Right lobe of liver (tissue), 6 donors: Measurements from ENCODE around the gene ADCY1. TPM values are rescaled to one million over a fixed set of nuclear protein-coding genes. Genes with fewer than 3 reads are reported as not detected.
A peak's percentile ranks its signal among the peaks of the same experiment; 100 is the strongest.

Experiments
- ATAC-seq, 4 donors: fragments of 200-7000 bp; cut with Tn5 transposase; one replicate each; pipeline ENCODE4 v1.9.1; 2020; ENCODE audit warnings: mild to moderate bottlenecking in 4 of 4, moderate library complexity in 4 of 4
- DNase-seq, 3 donors: peaks; one replicate each; pipeline ENCODE4 v3.0.0-alpha.2; 2020
- H3K27ac ChIP-seq, 3 donors: fragments of 200-600 bp; one replicate each; pipeline ENCODE4 v1.8.0; 2022
- H3K27me3 ChIP-seq, 2 donors: fragments of 200-600 bp; one replicate each; pipeline ENCODE4 v1.8.0; 2022
- H3K36me3 ChIP-seq, 4 donors: fragments of 200-600 bp; sonication (generic) in 1 of 4; one replicate each; pipeline versions ENCODE4 v1.5.1 to v1.8.0; 2017 to 2022; ENCODE audit warnings: control low read depth in 1 of 4
- H3K4me1 ChIP-seq, 4 donors: fragments of 200-600 bp; sonication (generic) in 1 of 4; one replicate each; pipeline versions ENCODE4 v1.5.1 to v1.8.0; 2017 to 2022; ENCODE audit warnings: control low read depth in 1 of 4
- H3K4me3 ChIP-seq, 3 donors: fragments of 200-600 bp; one replicate each; pipeline ENCODE4 v1.8.0; 2022
- H3K9me3 ChIP-seq, 4 donors: fragments of 200-600 bp; sonication (generic) in 1 of 4; one replicate each; pipeline versions ENCODE4 v1.5.1 to v1.8.0; 2017 to 2022; ENCODE audit warnings: control low read depth in 1 of 4
- CTCF ChIP-seq, 4 donors: fragments of 200-600 bp in 3 of 4; fragments of 450-650 bp in 1 of 4; IDR thresholded peaks; one replicate each; pipeline versions ENCODE4 v1.5.1 to v1.8.0; 2016 to 2022; ENCODE audit warnings: antibody characterized with exemption in 4 of 4, mild to moderate bottlenecking in 2 of 4
- POLR2A ChIP-seq: fragments of 450-650 bp; IDR thresholded peaks from one replicate; pipeline ENCODE4 v1.6.1; 2017; ENCODE audit warnings: antibody characterized with exemption, mild to moderate bottlenecking
- WGBS: methylation state at CpG from one replicate; pipeline ENCODE4 v1.1.6; 2018; ENCODE audit warnings: low coverage, low lambda C conversion rate; ENCODE audit not compliant: insufficient coverage; ENCODE audit errors: missing lambda C conversion rate; 5-methylcytosine and 5-hydroxymethylcytosine counted together
- intact Hi-C, 2 donors: fragments of 100-400 bp; cut with DNase I; formaldehyde crosslinking; loops; one replicate each; pipeline versions ENCODE4 v1.11.2 to v1.14.1; 2022
- total RNA-seq, 6 experiments: library from RNA; depleted of rRNA in 2 of 6; stranded (reverse); fragments of >200 nt in 2 of 6; fragmentation: NEBNext Ultra II Directional in 3 of 6; extraction: Animal tissue kit (Norgen Biotek cat#: 25700) in 3 of 6; gene quantifications; one replicate each; pipeline versions ENCODE4 v1.1.0 to v1.2.4, GENCODE V29; 2016 to 2023
- donor health status: DM: no; HTN: yes; CAD: no.
- donor health status: DM: no; HTN: no; CAD: no.
- donor health status: DM: no; HTN: no; CAD: no.
- donor health status: DM: no; HTN: yes; CAD: no.
- donor health status: DM: no; HTN: yes; CAD: no.

ADCY1 gene
- total RNA-seq, 6 experiments from 2014 or later = 7.2 to 17.6 (median 9.3) TPM

GRCh38 chr7:45670227-45670626 lies 96.1 kb downstream of the ADCY1 start:
- DNase-seq (peak in 1 of 3 donors; percentile 47), ATAC-seq (peak in 3 of 4 donors; percentile 36 to 80 (median 58))
- intact Hi-C loops = no loop called here
- TF ChIP-seq POLR2A (no peak), CTCF (IDR thresholded peaks at IDR 0.05) (no peak)
- Histone ChIP-seq H3K36me3 (no peaks in the 10 kb centered on the region), H3K9me3 (no peaks in the 10 kb centered on the region), H3K4me3 (no peak overlapping the region), H3K4me1 (peaks cover 0 to 4% (median 0%) of the 10 kb centered on the region in 4 donors), H3K27me3 (no peaks in the 10 kb centered on the region), H3K27ac (peak overlapping the region in 1 of 3 donors; percentile 0)
- WGBS = 71% methylated on average over 2 of the region's 7 CpGs

GRCh38 chr7:45670717-45671116 lies 96.5 kb downstream of the ADCY1 start:
- peak overlapping the region in 1 of 3 donors; percentile 0 for H3K27ac ChIP-seq
- H3K4me3 ChIP-seq = no peak overlapping the region
- TF ChIP-seq POLR2A = no peak
- TF ChIP-seq CTCF (IDR thresholded peaks at IDR 0.05) = peak in 1 of 4 donors; percentile 10
- intact Hi-C loops = no loop called here
- H3K36me3 ChIP-seq = no peaks in the 10 kb centered on the region
- ATAC-seq (peak; percentile 69 to 96 (median 93)), DNase-seq (peak in 2 of 3 donors; percentile 77 to 83)
- H3K27me3 ChIP-seq = no peaks in the 10 kb centered on the region
- no peaks in the 10 kb centered on the region for H3K9me3 ChIP-seq
- peaks cover 0 to 4% (median 0%) of the 10 kb centered on the region in 4 donors for H3K4me1 ChIP-seq
- WGBS = 24% methylated on average over 6 of the region's 6 CpGs

GRCh38 chr7:45677311-45677900 lies 103.2 kb downstream of the ADCY1 start:
- intact Hi-C loops = no loop called here
- 82% methylated on average over 7 of the region's 9 CpGs for WGBS
- Histone ChIP-seq H3K27ac (no peak overlapping the region), H3K27me3 (no peaks in the 10 kb centered on the region), H3K9me3 (no peaks in the 10 kb centered on the region), H3K4me3 (no peak overlapping the region), H3K4me1 (no peaks in the 10 kb centered on the region), H3K36me3 (no peaks in the 10 kb centered on the region)
- DNase-seq (no peak), ATAC-seq (no peak)
- TF ChIP-seq POLR2A = no peak
- no peak for TF ChIP-seq CTCF (IDR thresholded peaks at IDR 0.05)

- no peak overlapping the region for H3K27ac ChIP-seq
- WGBS = 67% methylated on average over 1 of the region's 4 CpGs
- no peak for ATAC-seq
- intact Hi-C loops = no loop called here
- H3K4me3 ChIP-seq = no peak overlapping the region
- no peaks in the 10 kb centered on the region for H3K4me1 ChIP-seq
- peak in 1 of 3 donors; percentile 22 for DNase-seq
- no peaks in the 10 kb centered on the region for H3K9me3 ChIP-seq
- H3K36me3 ChIP-seq = no peaks in the 10 kb centered on the region
- no peaks in the 10 kb centered on the region for H3K27me3 ChIP-seq
- TF ChIP-seq CTCF (IDR thresholded peaks at IDR 0.05) (no peak), POLR2A (no peak)
Observed at GRCh38 chr7:45679516-45679915, 105.3 kb downstream of the ADCY1 start.
